ENCODE data around the gene CYP26C1. TPM values are rescaled to one million over a fixed set of nuclear protein-coding genes. Genes with fewer than 3 reads are reported as not detected.

CYP26C1 gene
- total RNA-seq, 1 donor from 2014 or later: 0.06 TPM

GRCh38 chr10:93115661-93116383 lies 55.2 kb downstream of the CYP26C1 start:
- peak; percentile 64 for DNase-seq (ENCODE audit: low spot score)

Other genes with a start within 250 kb of the CYP26C1 start
- gene EXOC6, start 212.3 kb upstream of the CYP26C1 start, total RNA-seq: 26.0 TPM
- not detected for gene CYP26A1, start 13.1 kb downstream of the CYP26C1 start, total RNA-seq